Esophagus mucosa (tissue), 1 donor: ENCODE results near the gene DCAF7. TPM values are rescaled to one million over a fixed set of nuclear protein-coding genes. Genes with fewer than 3 reads are reported as not detected.

Source experiments
- ATAC-seq: fragments of 200-7000 bp; cut with Tn5 transposase; one replicate; pipeline ENCODE4 v1.9.1; 2020
- total RNA-seq: library from RNA; stranded (reverse); gene quantifications from one replicate; pipeline ENCODE4 v1.2.4, GENCODE V29; 2023
- donor health status: DM: yes; HTN: yes; CAD: no.

Gene DCAF7
- total RNA-seq, 1 donor from 2014 or later = 38.4 TPM

GRCh38 chr17:63589646-63590045 is 39.4 kb downstream of the DCAF7 start:
- no peak for ATAC-seq

GRCh38 chr17:63592797-63593196 is 42.5 kb downstream of the DCAF7 start:
- ATAC-seq = no peak

- ATAC-seq = no peak
These were observed 44.9 kb downstream of the DCAF7 start for GRCh38 chr17:63595132-63595531.

- no peak for ATAC-seq
These were observed 46.7 kb downstream of the DCAF7 start for GRCh38 chr17:63596856-63597586.

- ATAC-seq = no peak
These were observed 48.0 kb downstream of the DCAF7 start for GRCh38 chr17:63598281-63598680.

- ATAC-seq = peak; percentile 90
These were observed 50.5 kb downstream of the DCAF7 start, which contains the start of gene TACO1 for GRCh38 chr17:63600569-63601438. TACO1 (plus strand) TSS chr17:63600895; CDS start chr17:63601084, 189 bp downstream.

GRCh38 chr17:63601439-63602371 is 51.4 kb downstream of the DCAF7 start:
- ATAC-seq = no peak

- ATAC-seq = no peak
These were observed 59.7 kb downstream of the DCAF7 start for GRCh38 chr17:63609816-63610573.

GRCh38 chr17:63610854-63611253 is 60.6 kb downstream of the DCAF7 start:
- no peak for ATAC-seq

GRCh38 chr17:63611354-63611753 is 61.1 kb downstream of the DCAF7 start:
- no peak for ATAC-seq

GRCh38 chr17:63613663-63614062 is 63.4 kb downstream of the DCAF7 start:
- no peak for ATAC-seq

GRCh38 chr17:63621229-63621683 is 71.0 kb downstream of the DCAF7 start:
- peak; percentile 31 for ATAC-seq

- ATAC-seq = peak; percentile 99
These were observed 71.7 kb downstream of the DCAF7 start, which contains the start of gene MAP3K3 for GRCh38 chr17:63621684-63622573. MAP3K3 (plus strand) TSS chr17:63622417; CDS start chr17:63622760, 343 bp downstream.

GRCh38 chr17:63622574-63623390 is 72.5 kb downstream of the DCAF7 start:
- ATAC-seq = no peak

GRCh38 chr17:63623786-63624530 is 73.7 kb downstream of the DCAF7 start:
- no peak for ATAC-seq

GRCh38 chr17:63624531-63624880 is 74.2 kb downstream of the DCAF7 start:
- ATAC-seq = no peak

- no peak for ATAC-seq
These were observed 76.4 kb downstream of the DCAF7 start for GRCh38 chr17:63626551-63627180.

GRCh38 chr17:63629627-63630026 is 79.3 kb downstream of the DCAF7 start:
- ATAC-seq = peak; percentile 91
